ENCODE data around the gene EFEMP1. TPM values are rescaled to one million over a fixed set of nuclear protein-coding genes. Genes with fewer than 3 reads are reported as not detected.

The EFEMP1 gene
- total RNA-seq, 1 donor from 2014 or later, result 219 TPM

DNA sequence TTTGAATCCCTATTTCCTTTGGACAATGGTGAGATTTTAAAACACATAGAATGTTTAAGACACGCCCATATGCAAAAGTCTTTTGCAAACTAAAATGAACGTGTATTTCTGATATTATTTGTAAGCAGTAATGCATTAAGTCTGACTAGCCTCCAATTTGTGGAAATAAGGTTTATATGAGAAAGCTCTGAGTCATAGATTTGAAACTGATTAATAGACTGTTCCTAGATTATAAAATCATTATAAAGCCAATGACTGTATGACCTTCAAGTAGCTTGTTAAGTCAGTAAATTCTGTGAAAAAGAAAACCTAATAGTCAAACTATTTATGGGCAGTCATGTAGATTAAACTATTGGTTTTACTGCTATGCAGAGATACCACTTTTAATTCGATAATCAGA, 12.8 kb upstream of the EFEMP1 start:
- no peaks in the 10 kb centered on the region for H3K4me1 ChIP-seq
- no peak for TF ChIP-seq CTCF (IDR thresholded peaks at IDR 0.05)
- no peak overlapping the region for H3K27ac ChIP-seq
- H3K9me3 ChIP-seq, result no peaks in the 10 kb centered on the region
- H3K4me3 ChIP-seq, result no peak overlapping the region
- DNase-seq (no peak), ATAC-seq (no peak)
- intact Hi-C loops (cut with DNase I), result no loop called here
- no peaks in the 10 kb centered on the region for H3K36me3 ChIP-seq
- no peaks in the 10 kb centered on the region for H3K27me3 ChIP-seq (ENCODE audit: low read depth)

GRCh38 chr2:55934337-55934736, 10.8 kb upstream of the EFEMP1 start:
- no peak for ATAC-seq
- H3K36me3 ChIP-seq, result no peaks in the 10 kb centered on the region
- TF ChIP-seq CTCF (IDR thresholded peaks at IDR 0.05), result no peak
- H3K27ac ChIP-seq, result no peak overlapping the region
- no peak for DNase-seq
- H3K9me3 ChIP-seq, result no peaks in the 10 kb centered on the region
- H3K27me3 ChIP-seq (ENCODE audit: low read depth), result no peaks in the 10 kb centered on the region
- intact Hi-C loops (cut with DNase I), result no loop called here
- H3K4me3 ChIP-seq, result no peak overlapping the region
- no peaks in the 10 kb centered on the region for H3K4me1 ChIP-seq

DNA sequence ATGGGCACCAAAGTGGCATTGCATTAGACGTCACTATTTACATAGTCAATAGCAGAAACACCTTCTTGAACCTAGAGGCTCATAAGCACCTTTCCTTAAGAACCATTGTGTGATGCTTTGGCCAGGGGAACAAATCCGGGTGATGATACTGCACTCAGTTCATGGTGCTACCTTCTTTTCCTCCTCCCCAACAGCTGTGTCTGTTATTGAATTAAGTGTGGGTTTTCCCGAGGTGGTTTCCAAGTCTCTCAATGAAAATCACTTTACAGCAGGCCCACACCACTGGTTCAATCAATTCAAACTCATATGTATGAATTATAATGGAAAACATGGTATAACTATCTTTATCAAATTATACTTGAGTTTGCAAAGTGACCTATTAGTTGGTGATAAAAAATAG, 9.3 kb upstream of the EFEMP1 start:
- H3K27ac ChIP-seq, result no peak overlapping the region
- no peak overlapping the region for H3K4me3 ChIP-seq
- no peaks in the 10 kb centered on the region for H3K27me3 ChIP-seq (ENCODE audit: low read depth)
- TF ChIP-seq CTCF (IDR thresholded peaks at IDR 0.05), result no peak
- no peak for DNase-seq
- no peak for ATAC-seq
- H3K9me3 ChIP-seq, result no peaks in the 10 kb centered on the region
- no peaks in the 10 kb centered on the region for H3K4me1 ChIP-seq
- intact Hi-C loops (cut with DNase I), result no loop called here
- no peaks in the 10 kb centered on the region for H3K36me3 ChIP-seq

DNA sequence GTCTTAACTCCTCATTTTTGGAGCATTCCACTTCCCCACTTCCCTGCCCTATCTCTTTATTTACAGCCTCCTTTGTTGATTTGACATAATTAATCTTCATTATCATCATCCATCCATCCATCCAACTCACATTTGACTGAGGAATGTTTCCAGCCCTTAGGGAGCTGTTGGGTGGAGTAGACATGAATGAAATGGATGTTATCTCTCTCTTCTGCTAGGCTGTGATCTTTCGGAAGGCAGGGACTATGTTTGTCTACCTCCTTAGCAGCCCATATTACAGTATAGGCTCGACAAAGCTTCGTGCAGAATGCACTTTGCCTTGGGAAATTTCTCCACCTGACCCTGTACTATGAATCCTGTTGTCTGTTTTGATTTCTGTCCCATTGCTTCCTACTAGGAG, 7.7 kb upstream of the EFEMP1 start:
- ATAC-seq (no peak), DNase-seq (no peak)
- Histone ChIP-seq H3K9me3 (no peaks in the 10 kb centered on the region), H3K36me3 (no peaks in the 10 kb centered on the region), H3K27ac (no peak overlapping the region), H3K4me3 (no peak overlapping the region), H3K4me1 (no peaks in the 10 kb centered on the region), H3K27me3 (ENCODE audit: low read depth) (no peaks in the 10 kb centered on the region)
- no peak for TF ChIP-seq CTCF (IDR thresholded peaks at IDR 0.05)
- intact Hi-C loops (cut with DNase I), result no loop called here

GRCh38 chr2:55929476-55929875, 5.9 kb upstream of the EFEMP1 start:
- Histone ChIP-seq H3K4me1 (no peaks in the 10 kb centered on the region), H3K9me3 (no peaks in the 10 kb centered on the region), H3K27me3 (ENCODE audit: low read depth) (no peaks in the 10 kb centered on the region), H3K27ac (no peak overlapping the region), H3K36me3 (no peaks in the 10 kb centered on the region), H3K4me3 (no peak overlapping the region)
- no peak for DNase-seq
- intact Hi-C loops (cut with DNase I), result no loop called here
- no peak for TF ChIP-seq CTCF (IDR thresholded peaks at IDR 0.05)
- ATAC-seq, result no peak

DNA sequence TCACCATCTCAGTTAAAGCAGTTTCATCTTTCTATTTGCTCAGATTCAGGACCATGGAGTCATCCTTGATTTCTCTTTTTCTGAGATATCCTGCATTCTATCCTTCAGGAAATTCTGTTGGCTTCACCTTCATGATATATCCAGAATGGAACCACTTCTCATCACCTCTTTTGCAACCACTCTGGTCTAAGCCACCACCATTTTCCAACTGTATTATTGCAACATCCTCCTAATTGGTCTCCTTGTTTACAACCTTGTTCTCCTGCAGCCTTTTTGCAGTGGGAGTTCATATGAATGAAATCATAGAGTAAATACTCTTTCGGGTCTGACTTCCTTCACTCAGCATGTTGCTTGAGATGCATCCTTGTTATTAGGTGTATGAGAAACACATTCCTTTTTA, 3.4 kb upstream of the EFEMP1 start:
- intact Hi-C loops (cut with DNase I), result no loop called here
- Histone ChIP-seq H3K4me3 (no peak overlapping the region), H3K4me1 (peaks cover 14% of the 10 kb centered on the region), H3K9me3 (no peaks in the 10 kb centered on the region), H3K27me3 (ENCODE audit: low read depth) (peaks cover 4% of the 10 kb centered on the region), H3K27ac (no peak overlapping the region), H3K36me3 (no peaks in the 10 kb centered on the region)
- DNase-seq (no peak), ATAC-seq (no peak)
- no peak for TF ChIP-seq CTCF (IDR thresholded peaks at IDR 0.05)

Data from lower lobe of right lung (tissue), 2 donors.